DMS 273 (cell line): ENCODE data around the gene ADAT3.
"Not testable (repeated sequence)": the region's sequence is repeated elsewhere in the genome, so short reads cannot be mapped to it uniquely, and the experiment has no call there.

ENCODE experiments used
- DNase-seq: peaks from one replicate; lab custom pipeline; 2025; ENCODE audit not compliant: unreplicated experiment; lab: John Stamatoyannopoulos, UW

ADAT3 gene

DNA sequence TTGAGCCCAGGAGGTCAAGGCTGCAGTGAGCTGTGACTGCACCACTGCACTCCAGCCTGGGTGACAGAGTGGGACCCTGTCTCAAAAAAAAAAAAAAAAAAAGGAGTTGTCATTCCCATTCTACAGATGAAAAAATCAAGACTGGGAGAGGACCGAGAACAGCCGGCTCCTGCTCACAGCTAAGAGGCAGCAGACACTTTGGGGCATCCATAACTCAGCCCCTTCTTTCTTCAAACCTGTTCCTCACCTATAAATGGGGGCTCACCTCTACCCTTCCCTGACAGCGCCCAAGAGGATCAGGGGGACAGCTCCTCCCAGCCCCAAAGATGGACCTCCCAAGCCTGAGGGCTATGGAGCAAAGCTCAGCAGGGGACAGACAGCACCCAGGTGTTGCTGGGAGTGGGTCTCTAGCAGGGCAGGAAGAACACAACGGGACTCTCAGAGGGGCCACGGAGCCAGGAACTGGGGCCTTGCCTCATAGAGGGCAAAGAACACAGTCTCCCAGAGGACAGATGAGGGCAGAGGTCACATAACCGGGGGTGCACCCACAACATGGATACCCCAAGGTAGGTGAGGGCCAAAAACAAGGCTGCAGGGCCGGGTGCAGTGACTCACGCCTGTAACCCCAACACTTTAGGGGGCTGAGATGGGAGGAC is 38.4 kb upstream of the ADAT3 start:
- DNase-seq: no peak

DNA sequence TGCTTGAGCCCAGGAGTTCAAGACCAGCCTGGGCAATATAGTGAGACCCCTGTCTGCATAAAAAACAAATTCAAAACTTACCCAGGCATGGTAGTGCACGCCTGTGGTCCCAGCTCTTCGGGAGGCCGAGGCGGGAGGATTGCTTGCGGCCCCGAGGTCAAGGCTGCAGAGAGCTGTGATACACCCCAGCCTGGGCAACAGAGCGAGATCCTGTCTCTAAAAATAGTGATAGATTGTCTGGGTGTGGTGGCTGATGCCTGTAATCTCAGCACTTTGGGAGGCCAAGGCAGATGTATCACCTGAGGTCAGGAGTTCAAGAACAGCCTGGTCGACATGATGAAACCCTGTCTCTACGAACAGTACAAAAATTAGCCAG is 37.9 kb upstream of the ADAT3 start:
- DNase-seq: no peak

- DNase-seq: no peak
These were observed 36.2 kb upstream of the ADAT3 start for GRCh38 chr19:1868971-1869370.

DNA sequence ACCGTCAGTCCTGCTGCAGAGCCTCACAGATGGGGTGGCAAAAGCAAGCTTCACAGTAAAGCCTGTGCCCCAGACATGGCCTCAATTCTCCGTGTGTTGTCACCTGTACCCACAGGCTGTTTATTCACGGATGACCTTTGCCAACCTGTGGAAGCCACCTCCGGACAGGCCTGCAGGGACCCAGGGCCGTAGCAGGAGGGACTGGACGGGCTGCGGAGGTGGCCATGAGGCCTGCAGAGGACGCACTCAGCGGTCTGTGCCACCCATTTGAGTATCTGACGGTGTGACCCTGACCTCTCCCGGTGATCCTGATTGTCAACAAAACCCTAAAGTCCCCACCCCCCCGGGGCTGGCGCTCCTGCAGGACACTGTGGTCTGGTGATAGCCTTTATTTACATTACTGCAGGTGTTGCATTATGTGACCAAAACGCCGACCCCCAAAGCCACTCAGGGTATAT is 34.0 kb upstream of the ADAT3 start:
- DNase-seq: no peak

DNA sequence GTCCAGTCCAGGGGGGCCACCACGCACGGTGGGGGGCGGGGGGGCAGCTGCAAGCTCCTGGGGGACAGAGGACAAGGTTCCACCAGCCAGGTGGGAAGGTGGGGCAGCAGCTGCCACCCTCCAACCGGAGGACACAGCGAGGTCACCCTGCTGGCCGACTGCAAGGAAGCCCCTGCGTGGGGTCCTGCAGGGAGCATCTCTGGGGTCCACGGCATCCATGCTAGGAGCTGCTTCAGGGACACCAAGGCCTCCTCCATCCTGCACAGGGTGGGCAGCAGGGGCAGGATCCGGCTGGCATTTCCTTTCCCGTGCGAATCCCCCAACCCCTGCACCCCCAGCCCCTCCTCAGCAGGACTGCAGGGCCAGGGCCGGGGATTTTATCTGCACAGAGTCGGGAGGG is 33.6 kb upstream of the ADAT3 start:
- no peak for DNase-seq

- no peak for DNase-seq
These were observed 32.2 kb upstream of the ADAT3 start for GRCh38 chr19:1872807-1873523.

DNA sequence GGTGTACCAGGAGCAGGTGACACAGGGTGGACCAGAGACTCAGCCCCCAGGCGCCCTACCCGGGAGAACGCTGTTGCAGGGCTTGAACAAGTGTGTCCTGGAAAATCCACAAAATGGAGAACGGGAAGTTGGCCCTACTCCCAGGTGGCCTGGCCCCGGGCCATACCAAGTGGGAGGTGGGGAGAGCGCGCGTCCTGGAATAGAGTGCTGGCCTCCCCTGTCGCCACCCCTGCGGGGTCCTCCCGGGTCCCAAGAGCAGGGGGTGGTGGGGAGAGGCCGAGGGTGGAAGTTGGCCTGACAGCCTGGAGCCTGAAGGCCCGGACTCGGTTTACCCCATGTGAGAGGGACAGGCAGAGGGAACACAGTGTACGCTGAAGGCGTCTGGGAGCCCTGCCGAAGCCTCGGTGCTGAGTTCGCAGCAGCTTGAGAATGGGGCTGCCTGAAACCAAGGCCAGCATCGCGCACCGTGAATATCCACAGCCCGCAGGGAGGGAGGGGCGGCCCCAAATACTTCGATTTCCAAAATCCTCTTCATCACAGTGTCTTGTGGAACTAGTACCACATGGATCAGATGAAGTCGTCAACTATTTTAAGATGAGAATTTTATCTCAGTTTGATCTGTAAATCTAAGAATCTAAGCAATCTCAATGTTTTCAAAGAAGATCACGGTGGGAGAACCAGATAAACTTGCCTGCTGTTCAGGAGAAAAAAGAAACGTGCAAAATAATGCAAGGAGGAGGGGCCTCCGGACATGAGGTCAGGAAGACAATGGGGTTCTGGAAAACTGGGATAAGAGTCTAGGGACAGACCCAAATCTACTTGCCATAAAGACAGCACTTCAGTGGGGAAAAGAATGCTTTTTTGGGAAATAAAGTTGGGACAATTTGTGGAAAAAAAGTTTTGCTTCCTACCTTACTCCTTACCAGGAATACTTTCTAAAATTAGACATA is 31.4 kb upstream of the ADAT3 start:
- peak; percentile 84 for DNase-seq

GRCh38 chr19:1874554-1875185 is 30.5 kb upstream of the ADAT3 start:
- peak; percentile 49 for DNase-seq

DNA sequence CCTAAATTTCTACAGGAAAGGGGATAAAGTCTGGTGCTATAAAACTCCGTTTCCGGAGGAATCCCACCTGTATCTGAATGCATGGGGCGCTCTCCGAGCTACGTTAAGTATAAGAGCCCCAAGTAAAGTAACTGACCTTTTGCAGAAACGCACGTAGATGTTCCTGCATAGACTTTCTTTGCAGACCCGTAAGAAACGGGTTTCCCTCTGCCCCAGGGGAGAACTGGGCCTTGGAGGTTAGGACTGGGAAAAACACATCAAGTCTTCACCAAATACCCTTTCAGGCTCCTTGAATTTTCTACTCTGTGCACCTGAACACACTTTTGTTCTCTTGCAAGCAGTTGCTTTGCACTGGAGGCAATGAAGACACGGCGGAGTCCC is 29.9 kb upstream of the ADAT3 start:
- not testable (repeated sequence) for DNase-seq

DNA sequence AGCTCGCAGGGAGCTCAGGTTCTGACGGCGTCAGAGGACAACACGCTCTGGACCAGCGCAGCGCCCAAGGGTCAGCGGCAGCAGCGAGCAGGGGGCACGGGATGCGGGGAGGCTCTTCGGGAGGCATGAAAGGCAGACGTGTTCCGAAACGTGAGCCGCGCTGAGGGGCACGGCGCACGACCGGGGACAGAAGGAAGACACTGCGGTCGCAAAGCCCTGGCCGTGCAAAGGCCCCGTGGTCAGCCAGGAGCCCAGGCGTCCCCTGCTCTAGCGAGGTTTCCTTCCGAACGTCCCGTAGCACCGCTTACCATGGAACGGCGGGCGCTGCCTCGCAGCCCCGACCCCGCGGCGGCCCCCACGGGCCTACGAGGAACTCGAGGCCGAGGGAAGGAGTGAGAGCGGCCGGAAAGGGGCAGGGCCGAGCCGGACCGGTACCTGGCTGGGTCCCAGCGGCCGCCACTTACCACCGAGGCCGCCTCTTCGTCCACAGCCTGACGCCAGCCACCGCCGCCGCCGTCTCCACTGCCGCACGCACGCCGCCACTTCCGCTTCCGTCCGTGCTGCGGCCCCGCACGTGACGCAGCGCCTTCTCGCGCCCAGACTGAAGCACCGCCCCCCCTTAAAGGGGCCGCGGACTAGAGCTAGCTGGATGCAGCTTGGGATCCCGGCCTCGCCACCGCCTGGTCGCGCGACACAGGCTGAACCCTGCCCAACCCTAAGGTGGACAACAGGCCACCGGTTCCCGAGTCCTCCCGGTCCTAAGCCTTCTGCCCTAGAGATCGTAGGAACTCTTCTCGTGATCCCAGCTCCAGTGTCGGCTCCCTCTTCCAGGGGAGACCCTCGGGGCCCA is 29.3 kb upstream of the ADAT3 start:
- DNase-seq: peak; percentile 96

DNA sequence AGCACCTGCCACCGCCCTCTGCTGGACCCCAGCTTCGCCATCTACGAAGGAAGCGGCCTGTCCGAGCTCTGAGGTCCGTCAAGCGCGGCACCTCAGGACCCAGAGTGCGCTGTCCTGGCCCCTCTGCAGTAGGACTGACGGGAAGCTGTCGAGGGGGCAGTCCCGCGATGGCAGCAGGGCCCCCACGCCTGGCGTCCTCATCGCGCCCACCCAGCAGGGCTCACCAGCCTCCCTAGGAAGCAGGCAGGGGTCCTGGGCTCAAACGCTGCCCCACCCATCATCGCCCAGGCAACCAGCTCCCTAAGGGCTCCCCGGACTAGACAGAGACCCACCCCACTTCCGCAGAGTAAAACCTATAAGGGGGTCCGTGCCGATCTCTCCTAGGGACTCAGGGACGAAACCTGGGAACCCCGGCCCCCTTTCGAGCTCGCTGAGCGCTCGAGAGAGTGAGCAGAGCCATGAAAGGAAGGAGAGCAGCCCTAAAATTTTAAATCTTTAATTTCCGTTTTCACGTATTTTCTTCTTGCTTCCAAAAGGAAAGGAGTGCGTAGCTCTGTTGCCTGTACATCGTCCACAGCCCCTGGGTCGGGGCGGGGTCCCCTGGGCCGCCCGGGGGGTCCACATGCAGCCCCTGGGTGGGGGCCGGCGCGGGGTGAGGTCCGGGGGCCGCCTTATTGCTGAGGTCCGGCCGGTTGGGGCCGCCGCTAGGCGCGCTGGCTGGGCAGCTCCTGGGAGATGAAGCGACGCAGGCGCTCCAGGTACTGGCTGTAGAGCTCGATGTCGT is 28.5 kb upstream of the ADAT3 start:
- not testable (repeated sequence) for DNase-seq

DNA sequence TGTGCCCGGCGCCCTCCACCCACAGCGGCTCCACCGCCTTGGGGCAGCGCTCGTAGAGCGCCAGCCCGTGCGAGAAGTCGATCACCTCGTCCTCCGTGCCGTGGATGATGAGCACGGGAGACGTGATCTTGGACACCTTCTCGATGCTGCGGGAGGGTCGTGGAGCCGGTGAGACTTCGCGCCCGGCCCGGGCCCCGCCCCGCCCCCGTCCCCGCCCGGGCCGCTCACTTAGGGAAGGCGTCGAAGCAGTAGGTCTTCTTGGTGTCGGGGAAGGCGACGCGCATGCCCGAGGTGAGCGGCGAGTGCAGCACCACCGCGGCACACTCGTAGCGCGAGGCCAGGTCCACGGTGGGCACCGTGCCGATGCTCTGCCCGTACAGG is 27.9 kb upstream of the ADAT3 start:
- not testable (repeated sequence) for DNase-seq

- not testable (repeated sequence) for DNase-seq
These were observed 26.6 kb upstream of the ADAT3 start for GRCh38 chr19:1878583-1878982.

- DNase-seq: not testable (repeated sequence)
These were observed 25.2 kb upstream of the ADAT3 start for GRCh38 chr19:1879982-1880381.

DNA sequence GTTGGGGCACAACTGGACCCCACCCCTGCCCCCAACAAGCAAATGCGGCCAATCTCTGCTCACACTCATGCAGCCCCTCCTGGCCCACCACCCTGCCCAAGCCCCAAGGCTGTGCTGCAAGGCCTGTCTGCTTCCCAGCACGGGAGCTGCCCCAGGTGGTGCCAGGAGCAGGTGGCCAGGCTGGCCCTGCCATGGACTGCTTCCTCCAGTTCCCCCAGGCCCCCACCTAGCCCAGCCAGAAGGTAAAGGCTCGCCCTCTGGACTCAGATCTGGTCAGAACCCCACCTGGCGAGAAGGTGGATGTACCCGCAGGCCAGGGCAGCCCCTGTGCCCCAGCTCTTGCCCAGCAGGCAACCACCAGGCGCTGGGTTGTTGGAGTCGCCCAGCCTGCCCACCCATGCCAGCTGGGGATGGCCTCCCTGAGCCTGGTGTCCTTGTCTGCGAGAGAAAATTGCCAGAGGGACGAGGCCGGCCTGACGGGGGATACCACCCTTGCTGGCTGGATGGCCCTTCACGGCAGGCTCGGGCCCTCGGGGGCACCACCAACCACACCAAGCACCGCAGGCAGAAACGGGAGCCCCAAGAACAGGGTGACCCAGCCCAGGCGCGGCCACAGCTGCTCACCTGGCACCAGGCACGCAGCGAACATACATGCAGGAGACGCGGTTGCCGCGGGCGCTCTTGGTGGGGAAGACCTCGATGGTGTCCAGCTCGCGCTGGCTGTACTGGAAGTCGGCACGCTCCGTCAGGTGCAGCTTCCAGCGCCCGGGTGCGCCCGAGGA is 24.4 kb upstream of the ADAT3 start:
- DNase-seq: no peak

DNA sequence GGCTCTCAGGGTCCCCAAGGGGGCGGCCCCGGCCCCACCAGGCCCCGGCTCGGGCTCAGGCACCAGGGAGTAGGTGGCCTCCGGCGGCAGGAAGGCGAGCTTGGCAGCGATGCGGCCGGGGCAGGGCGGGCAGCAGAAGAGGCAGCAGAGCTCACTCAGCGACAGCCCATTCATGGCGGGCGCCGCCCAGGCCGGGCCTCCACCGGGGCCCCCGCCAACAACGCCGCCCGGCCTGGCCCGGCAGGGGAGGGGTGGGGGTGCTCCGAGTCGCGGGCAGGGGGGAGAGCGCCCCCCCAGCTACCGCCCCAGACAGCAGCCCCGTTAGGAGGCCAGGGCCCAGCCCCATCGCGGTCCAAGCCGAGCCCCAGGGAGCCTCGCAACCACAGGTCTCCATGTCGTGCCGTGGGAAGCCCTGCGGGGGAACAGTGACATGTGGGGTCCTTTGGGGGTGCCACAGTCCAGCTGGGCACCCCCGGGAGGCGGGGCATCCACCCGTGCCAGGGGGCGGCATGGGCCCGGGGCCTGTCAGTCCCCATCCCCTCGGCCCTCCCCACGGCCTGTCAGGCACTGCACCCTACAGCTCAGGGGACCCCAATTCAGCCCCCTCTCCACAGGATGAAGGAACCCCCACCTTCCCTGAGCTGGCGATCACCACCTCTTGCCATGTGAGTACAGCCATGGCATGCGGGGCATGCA is 23.7 kb upstream of the ADAT3 start:
- DNase-seq: not testable (repeated sequence)

GRCh38 chr19:1882089-1882785 is 23.0 kb upstream of the ADAT3 start:
- DNase-seq: no peak
